Measurements from ENCODE around the gene SUPT20HL2. TPM values are rescaled to one million over a fixed set of nuclear protein-coding genes. Genes with fewer than 3 reads are reported as not detected.

Gene SUPT20HL2
- total RNA-seq, 1 donor from 2014 or later, result not detected

Other genes starting within 250 kb of the SUPT20HL2 start
- gene ZFX, start 164.3 kb downstream of the SUPT20HL2 start, total RNA-seq, result 39.1 TPM
- not detected for gene SUPT20HL1, start 46.6 kb upstream of the SUPT20HL2 start, total RNA-seq
- 22.3 TPM for gene PDK3, start 151.2 kb upstream of the SUPT20HL2 start, total RNA-seq

Measured in lower lobe of right lung (tissue), 1 donor.